Aorta (tissue), 5 donors: ENCODE results near the gene LGALSL. TPM values are rescaled to one million over a fixed set of nuclear protein-coding genes. Genes with fewer than 3 reads are reported as not detected.

ENCODE experiments used
- ATAC-seq: fragments of 200-7000 bp; cut with Tn5 transposase; one replicate; pipeline ENCODE4 v1.9.1; 2022; ENCODE audit warnings: moderate library complexity; ENCODE audit not compliant: low FRiP score
- DNase-seq, 2 donors: peaks; one replicate each; pipeline ENCODE4 v3.0.0-alpha.2; 2020
- H3K27ac ChIP-seq, 2 donors: one replicate each; pipeline ENCODE4 v1.5.1; 2013; ENCODE audit warnings: low read length in 2 of 2, mild to moderate bottlenecking in 2 of 2, moderate library complexity in 2 of 2, control low read depth in 1 of 2, inconsistent platforms in 1 of 2, low read depth in 1 of 2
- H3K27me3 ChIP-seq, 2 donors: one replicate each; pipeline ENCODE4 v1.6.1; 2013; ENCODE audit warnings: control low read depth in 1 of 2, low read length in 1 of 2, mild to moderate bottlenecking in 1 of 2, moderate library complexity in 1 of 2; ENCODE audit not compliant: insufficient read depth in 2 of 2, control insufficient read depth in 1 of 2
- H3K36me3 ChIP-seq, 2 donors: one replicate each; pipeline ENCODE4 v1.6.1; 2013; ENCODE audit warnings: control low read depth in 1 of 2, low read length in 1 of 2, mild to moderate bottlenecking in 1 of 2; ENCODE audit not compliant: insufficient read depth in 2 of 2, control insufficient read depth in 1 of 2
- H3K4me1 ChIP-seq, 2 donors: one replicate each; pipeline ENCODE4 v1.6.1; 2013; ENCODE audit warnings: low read length in 2 of 2, control low read depth in 1 of 2, mild to moderate bottlenecking in 1 of 2, moderate library complexity in 1 of 2; ENCODE audit not compliant: insufficient read depth in 2 of 2, control insufficient read depth in 1 of 2
- H3K4me3 ChIP-seq, 2 donors: one replicate each; pipeline ENCODE4 v1.5.1; 2013; ENCODE audit warnings: low read length in 2 of 2, control low read depth in 1 of 2, mild to moderate bottlenecking in 1 of 2
- H3K9me3 ChIP-seq: one replicate; pipeline ENCODE4 v1.6.1; 2013; ENCODE audit warnings: mild to moderate bottlenecking, low read length; ENCODE audit not compliant: control insufficient read depth
- WGBS, 2 donors: extraction: QIAGEN DNeasy Blood & Tissue Kit; methylation state at CpG; one replicate each; pipeline ENCODE4 v1.1.7; 2013; 5-methylcytosine and 5-hydroxymethylcytosine counted together
- intact Hi-C, 2 donors: fragments of 100-400 bp; cut with DNase I; formaldehyde crosslinking; loops; one replicate each; pipeline versions ENCODE4 v1.14.2 to v1.15.0; 2022
- long read RNA-seq, 2 donors: library from polyadenylated mRNA; unstranded; transcript quantifications; one replicate each; pipeline ENCODE4 v2.0.0, GENCODE V29; 2020 to 2021
- polyA plus RNA-seq, 2 donors: library from polyadenylated mRNA; stranded (reverse); fragments of 200-250 nt; gene quantifications; one replicate each; pipeline ENCODE4 v1.2.3, GENCODE V29; 2013
- total RNA-seq, 2 donors: library from RNA; stranded (reverse); fragmentation: NEBNext Ultra II Directional; extraction: Animal tissue kit (Norgen Biotek cat#: 25700); gene quantifications; one replicate each; pipeline ENCODE4 v1.2.1, GENCODE V29; 2021
- donor health status: healthy with polysubstance abuse.
- donor health status: Bipolar disorder and iron deficiency.
- donor health status: DM: no; HTN: no; CAD: no.
- donor health status: DM: no; HTN: no; CAD: no.
- donor health status: DM: yes; HTN: yes; CAD: no.

Gene LGALSL
- total RNA-seq: 10 to 100 TPM; 18.5 to 26.8 TPM
- polyA plus RNA-seq: 10 to 100 TPM; 19.1 to 19.8 TPM
- long read RNA-seq, donor 1, partial matches to known transcripts: 0 of 6 reads
- long read RNA-seq, donor 1, other reads (novel, unspliced or antisense): 5 of 6 reads
- long read RNA-seq, donor 2, transcript LGALSL-201 (5 exons, 3,926 nt): major isoform, 9 of 12 reads
- long read RNA-seq, donor 2, partial matches to known transcripts: 2 of 12 reads
- long read RNA-seq, donor 2, other reads (novel, unspliced or antisense): 1 of 12 reads

DNA sequence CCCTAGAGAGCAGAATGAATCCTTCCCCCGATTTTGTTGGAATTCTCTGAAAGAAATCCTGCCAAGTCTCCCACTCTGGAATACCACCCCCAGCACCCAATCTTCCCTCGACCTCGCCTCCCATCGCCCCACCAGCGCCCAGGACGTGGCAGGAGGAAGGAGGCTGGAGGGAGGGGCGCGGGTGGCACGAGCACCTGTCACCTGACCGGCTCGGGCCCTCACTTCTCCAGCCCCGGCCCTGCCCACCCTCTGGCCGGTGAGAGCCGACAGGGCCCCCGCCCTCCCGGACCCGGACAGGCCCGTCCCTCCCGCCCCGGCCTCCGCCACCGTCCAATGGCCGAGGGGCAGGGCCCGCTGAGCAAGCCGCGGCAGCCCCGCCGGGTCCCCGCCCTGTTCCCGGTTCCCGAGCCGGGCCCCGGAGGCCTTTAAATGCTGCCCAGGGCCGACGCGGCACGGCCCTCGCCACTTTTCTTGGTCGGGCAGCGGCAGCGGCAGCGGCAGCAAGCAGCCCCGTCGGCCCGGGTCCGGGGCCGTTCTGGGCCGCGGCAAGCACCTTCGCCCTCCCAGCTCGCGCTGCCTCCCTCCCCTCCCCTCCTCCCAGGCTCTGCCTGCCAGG, at the start of gene LGALSL:
LGALSL (plus strand) TSS at position 393 of the 616 bp plus-strand sequence. CDS start 384 bp downstream, outside the sequence.
- peak within 1 kb of the TSS; percentile 97 to 100 for H3K27ac ChIP-seq
- intact Hi-C loops: loop anchor here (2.0 to 10.0 kb wide), 6 partner anchors 33 to 123 kb away; no protein-coding TSS in a partner anchor
- DNase-seq: peak; percentile 86 to 92

DNA sequence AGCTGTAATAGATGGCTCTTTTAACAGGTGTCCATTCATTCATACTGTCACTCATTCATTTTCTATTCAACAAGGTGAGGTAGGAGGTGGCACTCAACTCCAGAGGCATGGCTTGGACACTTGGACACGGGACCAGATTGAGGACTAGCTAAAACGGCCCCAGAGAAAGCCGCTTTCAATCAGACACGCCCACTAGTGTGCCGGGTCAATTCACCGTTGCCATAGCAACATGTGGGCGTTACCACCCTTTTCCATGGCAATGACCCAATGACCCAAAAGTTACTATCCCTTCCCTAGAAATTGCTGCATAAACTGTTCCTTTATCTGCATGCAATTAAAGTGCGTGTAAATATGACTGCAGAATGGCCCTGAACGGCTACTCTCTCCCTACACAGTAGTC, 49.2 kb upstream of the LGALSL start:
- Histone ChIP-seq H3K27me3 (no peaks in the 10 kb centered on the region), H3K4me1 (peaks cover 0 to 6% of the 10 kb centered on the region in 2 donors), H3K9me3 (no peaks in the 10 kb centered on the region), H3K27ac (peak overlapping the region; percentile 46 to 85), H3K4me3 (no peak overlapping the region), H3K36me3 (no peaks in the 10 kb centered on the region)
- peak in 1 of 2 donors; percentile 58 for DNase-seq
- ATAC-seq: peak; percentile 58
- WGBS, 2 donors: 35 to 41% methylated on average over 9 of the region's 9 CpGs
- intact Hi-C loops: loop anchor here (2.0 to 5.0 kb wide), 3 partner anchors 42 to 53 kb away; no protein-coding TSS in a partner anchor

More for the DNA sequence above, at the start of gene LGALSL:
- H3K36me3 ChIP-seq: peaks cover 2 to 3% of the 10 kb centered on the region in 2 donors
- H3K4me1 ChIP-seq: no peaks in the 10 kb centered on the region
- H3K27me3 ChIP-seq: no peaks in the 10 kb centered on the region
- ATAC-seq: peak; percentile 90
- H3K4me3 ChIP-seq: peak within 1 kb of the TSS; percentile 57 to 85
- no peaks in the 10 kb centered on the region for H3K9me3 ChIP-seq
- 0% methylated on average over 33 to 52 of the region's 52 CpGs for WGBS, 2 donors

DNA sequence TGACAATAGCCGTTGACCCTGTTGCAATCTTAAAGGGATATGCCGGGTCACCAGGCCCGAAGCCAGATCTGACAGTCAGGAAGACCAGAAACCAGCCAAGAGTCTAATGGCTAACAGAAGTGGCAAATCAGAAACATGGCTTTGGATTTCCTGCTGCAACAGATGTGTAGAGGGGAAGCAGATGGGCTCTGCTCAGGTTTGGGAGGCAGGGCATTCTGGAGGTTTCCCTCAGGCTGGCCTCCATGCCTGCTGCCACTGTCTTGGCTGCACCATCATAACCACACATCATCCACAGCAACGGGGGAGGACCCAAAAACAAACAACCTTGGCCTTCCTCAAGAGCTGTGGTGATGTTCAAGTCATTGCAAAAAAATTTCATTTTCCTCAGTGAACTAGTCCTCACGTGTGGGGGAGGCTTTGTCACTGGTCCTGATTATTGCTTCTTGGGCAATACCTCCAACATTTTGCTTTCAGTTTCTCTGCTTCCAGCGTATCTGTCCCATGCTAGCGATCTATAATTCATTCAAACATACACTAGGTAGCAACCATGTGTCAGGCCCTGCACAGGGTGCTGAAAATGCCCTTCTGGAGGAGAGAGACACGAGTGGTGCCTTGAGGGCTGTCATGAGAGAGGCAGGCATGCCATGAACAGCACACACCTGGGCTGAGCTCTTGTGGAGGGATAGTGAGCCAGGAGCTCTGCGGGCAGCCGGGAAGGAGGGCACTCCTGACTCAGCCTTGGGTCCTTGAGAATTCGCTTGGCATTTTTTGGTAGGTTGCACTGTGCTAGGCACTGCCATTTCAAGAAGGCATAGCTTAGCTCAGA, 48.2 kb upstream of the LGALSL start:
- peaks cover 0 to 6% of the 10 kb centered on the region in 2 donors for H3K4me1 ChIP-seq
- no peak for ATAC-seq
- no peaks in the 10 kb centered on the region for H3K36me3 ChIP-seq
- H3K4me3 ChIP-seq: no peak overlapping the region
- WGBS, 2 donors: 67 to 69% methylated on average over 11 of the region's 11 CpGs
- no peak overlapping the region for H3K27ac ChIP-seq
- H3K9me3 ChIP-seq: no peaks in the 10 kb centered on the region
- intact Hi-C loops: loop anchor here in 1 of 2 donors (2.0 kb wide), 1 partner anchor 47 kb away; no protein-coding TSS in a partner anchor
- H3K27me3 ChIP-seq: no peaks in the 10 kb centered on the region
- DNase-seq: peak in 1 of 2 donors; percentile 72

DNA sequence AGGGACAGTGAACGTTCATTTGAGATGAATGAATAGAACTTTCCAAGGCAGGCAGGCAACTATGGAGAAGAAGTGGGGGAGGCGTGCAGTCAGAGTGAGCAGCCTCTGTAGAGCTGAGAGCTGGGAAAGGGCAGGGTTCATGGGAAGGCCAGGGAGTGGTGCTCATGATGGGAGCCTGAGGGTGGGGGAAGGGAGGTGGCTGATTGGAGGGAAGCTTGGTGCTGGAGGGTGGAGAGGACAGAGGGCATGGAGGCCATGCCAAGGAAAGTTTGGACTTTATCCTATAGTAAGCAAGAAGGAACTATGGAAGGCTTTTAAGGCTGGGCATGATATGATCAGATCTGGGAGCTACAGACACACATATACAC, 47.6 kb upstream of the LGALSL start:
- Histone ChIP-seq H3K36me3 (no peaks in the 10 kb centered on the region), H3K27ac (no peak overlapping the region), H3K27me3 (no peaks in the 10 kb centered on the region), H3K4me1 (peaks cover 0 to 6% of the 10 kb centered on the region in 2 donors), H3K4me3 (no peak overlapping the region), H3K9me3 (no peaks in the 10 kb centered on the region)
- 78 to 80% methylated on average over 2 of the region's 2 CpGs for WGBS, 2 donors
- intact Hi-C loops: no loop called here
- no peak for ATAC-seq
- DNase-seq: no peak

DNA sequence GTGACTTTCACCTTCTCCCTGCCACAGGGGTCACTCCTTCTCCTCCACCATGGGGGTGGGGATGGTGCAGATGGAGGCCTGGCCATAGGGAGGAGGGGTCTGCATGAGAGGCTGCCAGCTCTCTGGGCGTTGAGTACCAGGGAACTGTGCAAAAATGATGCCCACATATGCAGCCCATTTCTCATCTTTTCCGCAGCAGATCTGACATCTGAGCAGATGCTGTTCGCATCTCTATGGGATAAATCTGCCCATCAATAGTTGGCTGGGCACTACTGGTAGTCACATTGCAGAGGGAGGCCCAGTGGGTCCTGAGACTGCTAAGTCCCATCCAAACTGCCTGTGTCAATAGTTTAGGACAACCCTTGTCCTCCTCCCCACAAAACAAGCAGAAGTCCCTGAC, 45.9 kb upstream of the LGALSL start:
- Histone ChIP-seq H3K9me3 (no peaks in the 10 kb centered on the region), H3K4me3 (no peak overlapping the region), H3K27ac (no peak overlapping the region), H3K27me3 (no peaks in the 10 kb centered on the region), H3K4me1 (peaks cover 0 to 4% of the 10 kb centered on the region in 2 donors), H3K36me3 (no peaks in the 10 kb centered on the region)
- intact Hi-C loops: no loop called here
- DNase-seq (no peak), ATAC-seq (no peak)
- 91 to 93% methylated on average over 3 of the region's 3 CpGs for WGBS, 2 donors

DNA sequence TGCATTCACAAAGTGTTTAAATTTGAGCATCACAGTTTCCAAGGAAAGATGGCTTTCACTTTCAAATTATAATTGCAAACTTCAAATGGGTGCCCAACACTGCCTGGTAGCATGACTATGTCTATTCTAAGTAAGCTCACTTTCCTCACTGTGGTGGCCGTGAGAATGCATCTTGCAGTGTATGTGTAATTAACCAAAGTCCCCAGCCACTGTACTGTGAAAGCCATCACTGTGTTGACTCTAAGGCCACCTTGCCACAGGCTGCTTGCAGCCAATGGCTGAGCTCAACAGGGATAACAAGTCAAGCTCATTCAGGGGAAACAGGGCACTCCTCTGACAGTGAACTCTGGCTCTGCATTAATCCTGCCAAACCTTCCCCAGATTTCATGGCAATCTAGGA, 43.3 kb upstream of the LGALSL start:
- H3K27me3 ChIP-seq: no peaks in the 10 kb centered on the region
- H3K36me3 ChIP-seq: no peaks in the 10 kb centered on the region
- H3K9me3 ChIP-seq: no peaks in the 10 kb centered on the region
- no peak overlapping the region for H3K27ac ChIP-seq
- 90 to 96% methylated on average over 1 of the region's 1 CpG for WGBS, 2 donors
- intact Hi-C loops: no loop called here
- no peak overlapping the region for H3K4me3 ChIP-seq
- no peaks in the 10 kb centered on the region for H3K4me1 ChIP-seq
- DNase-seq (no peak), ATAC-seq (no peak)

DNA sequence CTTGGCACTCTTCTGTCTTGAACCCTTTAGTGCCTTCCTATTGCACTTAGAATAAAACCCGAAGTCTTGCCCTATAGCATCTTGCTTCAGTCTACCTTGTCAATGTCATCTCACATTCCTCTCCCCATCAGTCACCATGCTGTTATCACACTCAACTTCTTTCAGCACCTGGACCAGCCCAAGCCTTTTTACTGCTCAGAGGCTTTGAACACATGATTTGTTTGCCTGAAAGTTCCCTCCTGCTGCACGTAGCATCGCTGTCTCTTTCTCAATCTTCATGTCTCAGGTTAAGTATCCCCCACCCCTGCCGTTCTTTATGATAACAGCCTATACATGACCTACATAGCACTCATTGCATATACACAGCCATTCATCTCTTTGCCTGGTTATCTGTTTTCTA, 41.3 kb upstream of the LGALSL start:
- Histone ChIP-seq H3K27me3 (no peaks in the 10 kb centered on the region), H3K27ac (no peak overlapping the region), H3K4me3 (no peak overlapping the region), H3K36me3 (no peaks in the 10 kb centered on the region), H3K9me3 (no peaks in the 10 kb centered on the region), H3K4me1 (no peaks in the 10 kb centered on the region)
- intact Hi-C loops: no loop called here
- no peak for DNase-seq
- 91 to 92% methylated on average over 4 of the region's 4 CpGs for WGBS, 2 donors
- ATAC-seq: no peak

DNA sequence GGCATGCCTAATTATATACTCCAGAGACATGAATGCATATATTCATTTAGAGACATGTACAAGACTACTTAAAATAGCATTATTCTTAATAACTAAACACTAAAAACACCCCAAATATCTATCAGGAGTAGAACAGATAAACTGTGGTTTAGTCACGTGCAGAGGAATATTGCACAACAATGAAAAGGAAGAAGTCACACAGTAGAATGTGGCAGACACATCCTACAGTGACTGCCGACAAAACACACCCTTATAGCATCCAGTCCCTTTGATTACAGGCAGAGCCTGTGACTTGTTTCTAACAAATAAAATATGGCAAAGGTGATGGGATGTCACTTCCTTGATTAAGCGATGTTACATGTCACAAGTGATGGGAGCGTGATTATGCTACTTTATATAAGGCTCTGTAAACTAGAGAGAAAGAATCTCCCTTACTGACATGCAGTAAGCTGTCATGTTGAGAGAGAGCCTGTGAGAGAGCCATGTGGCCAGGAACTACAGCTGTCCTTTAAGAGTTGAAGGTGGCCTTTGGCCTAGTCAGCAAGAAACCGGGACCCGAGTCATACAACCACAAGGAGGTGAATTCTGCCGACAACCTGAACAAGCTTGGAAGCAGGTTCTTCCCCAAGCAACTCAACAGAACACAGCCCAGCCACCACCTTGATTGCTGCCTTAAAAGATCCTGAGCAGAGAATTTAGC, 39.1 kb upstream of the LGALSL start:
- no peak overlapping the region for H3K27ac ChIP-seq
- ATAC-seq: no peak
- H3K4me1 ChIP-seq: no peaks in the 10 kb centered on the region
- DNase-seq: no peak
- intact Hi-C loops: no loop called here
- no peaks in the 10 kb centered on the region for H3K27me3 ChIP-seq
- no peaks in the 10 kb centered on the region for H3K9me3 ChIP-seq
- 96 to 98% methylated on average over 7 of the region's 7 CpGs for WGBS, 2 donors
- H3K4me3 ChIP-seq: no peak overlapping the region
- no peaks in the 10 kb centered on the region for H3K36me3 ChIP-seq
